ENCODE measurements around the gene CHRM3. TPM values are rescaled to one million over a fixed set of nuclear protein-coding genes. Genes with fewer than 3 reads are reported as not detected.

CHRM3 gene
- total RNA-seq, 1 donor from 2014 or later, result 3.0 TPM

- H3K36me3 Mint-ChIP-seq (ENCODE audit: insufficient read depth), result no peaks in the 10 kb centered on the region
- H3K9me3 Mint-ChIP-seq (ENCODE audit: low read depth), result no peaks in the 10 kb centered on the region
- no peak for TF ChIP-seq CTCF (IDR thresholded peaks at IDR 0.05; ENCODE audit: unreplicated experiment)
- H3K4me1 Mint-ChIP-seq (ENCODE audit: low read depth), result no peaks in the 10 kb centered on the region
- H3K27me3 Mint-ChIP-seq, result peaks cover 60% of the 10 kb centered on the region
- no peak overlapping the region for H3K27ac Mint-ChIP-seq
- H3K4me3 Mint-ChIP-seq (ENCODE audit: low read depth), result no peak overlapping the region
- DNase-seq (ENCODE audit: low spot score, unreplicated experiment), result no peak
Measured at GRCh38 chr1:239394107-239394506, 7.7 kb downstream of the CHRM3 start.

GRCh38 chr1:239413916-239414315 lies 27.5 kb downstream of the CHRM3 start:
- no peak for TF ChIP-seq CTCF (IDR thresholded peaks at IDR 0.05; ENCODE audit: unreplicated experiment)
- H3K27me3 Mint-ChIP-seq, result no peaks in the 10 kb centered on the region
- H3K4me3 Mint-ChIP-seq (ENCODE audit: low read depth), result no peak overlapping the region
- no peak for DNase-seq (ENCODE audit: low spot score, unreplicated experiment)
- H3K9me3 Mint-ChIP-seq (ENCODE audit: low read depth), result no peaks in the 10 kb centered on the region
- H3K36me3 Mint-ChIP-seq (ENCODE audit: insufficient read depth), result no peaks in the 10 kb centered on the region
- H3K27ac Mint-ChIP-seq, result no peak overlapping the region
- H3K4me1 Mint-ChIP-seq (ENCODE audit: low read depth), result peaks cover 5% of the 10 kb centered on the region

GRCh38 chr1:239417221-239417620 lies 30.9 kb downstream of the CHRM3 start:
- no peaks in the 10 kb centered on the region for H3K9me3 Mint-ChIP-seq (ENCODE audit: low read depth)
- no peaks in the 10 kb centered on the region for H3K4me1 Mint-ChIP-seq (ENCODE audit: low read depth)
- no peak for TF ChIP-seq CTCF (IDR thresholded peaks at IDR 0.05; ENCODE audit: unreplicated experiment)
- H3K27ac Mint-ChIP-seq, result no peak overlapping the region
- H3K27me3 Mint-ChIP-seq, result peaks cover 4% of the 10 kb centered on the region
- no peaks in the 10 kb centered on the region for H3K36me3 Mint-ChIP-seq (ENCODE audit: insufficient read depth)
- DNase-seq (ENCODE audit: low spot score, unreplicated experiment), result no peak
- H3K4me3 Mint-ChIP-seq (ENCODE audit: low read depth), result no peak overlapping the region

GRCh38 chr1:239417986-239418640 lies 31.7 kb downstream of the CHRM3 start:
- Mint-ChIP-seq H3K4me3 (ENCODE audit: low read depth) (no peak overlapping the region), H3K4me1 (ENCODE audit: low read depth) (no peaks in the 10 kb centered on the region), H3K9me3 (ENCODE audit: low read depth) (no peaks in the 10 kb centered on the region), H3K27me3 (peaks cover 4% of the 10 kb centered on the region), H3K27ac (no peak overlapping the region), H3K36me3 (ENCODE audit: insufficient read depth) (no peaks in the 10 kb centered on the region)
- no peak for DNase-seq (ENCODE audit: low spot score, unreplicated experiment)
- no peak for TF ChIP-seq CTCF (IDR thresholded peaks at IDR 0.05; ENCODE audit: unreplicated experiment)

GRCh38 chr1:239418681-239419080 lies 32.3 kb downstream of the CHRM3 start:
- no peak overlapping the region for H3K4me3 Mint-ChIP-seq (ENCODE audit: low read depth)
- no peaks in the 10 kb centered on the region for H3K4me1 Mint-ChIP-seq (ENCODE audit: low read depth)
- H3K27me3 Mint-ChIP-seq, result peaks cover 4% of the 10 kb centered on the region
- no peak for DNase-seq (ENCODE audit: low spot score, unreplicated experiment)
- no peaks in the 10 kb centered on the region for H3K9me3 Mint-ChIP-seq (ENCODE audit: low read depth)
- no peaks in the 10 kb centered on the region for H3K36me3 Mint-ChIP-seq (ENCODE audit: insufficient read depth)
- H3K27ac Mint-ChIP-seq, result no peak overlapping the region
- TF ChIP-seq CTCF (IDR thresholded peaks at IDR 0.05; ENCODE audit: unreplicated experiment), result no peak

Measured in progenitor cell of endocrine pancreas (in vitro differentiated cells).